GM19099 (cell line): Measurements from ENCODE around the gene MSGN1.

Experiments used
- POLR2A ChIP-seq: IDR thresholded peaks from 3 replicates; pipeline ENCODE4 v1.6.1; 2011; ENCODE audit warnings: low read depth; ENCODE audit not compliant: insufficient read length; ENCODE audit errors: extremely low read depth

Gene MSGN1

DNA sequence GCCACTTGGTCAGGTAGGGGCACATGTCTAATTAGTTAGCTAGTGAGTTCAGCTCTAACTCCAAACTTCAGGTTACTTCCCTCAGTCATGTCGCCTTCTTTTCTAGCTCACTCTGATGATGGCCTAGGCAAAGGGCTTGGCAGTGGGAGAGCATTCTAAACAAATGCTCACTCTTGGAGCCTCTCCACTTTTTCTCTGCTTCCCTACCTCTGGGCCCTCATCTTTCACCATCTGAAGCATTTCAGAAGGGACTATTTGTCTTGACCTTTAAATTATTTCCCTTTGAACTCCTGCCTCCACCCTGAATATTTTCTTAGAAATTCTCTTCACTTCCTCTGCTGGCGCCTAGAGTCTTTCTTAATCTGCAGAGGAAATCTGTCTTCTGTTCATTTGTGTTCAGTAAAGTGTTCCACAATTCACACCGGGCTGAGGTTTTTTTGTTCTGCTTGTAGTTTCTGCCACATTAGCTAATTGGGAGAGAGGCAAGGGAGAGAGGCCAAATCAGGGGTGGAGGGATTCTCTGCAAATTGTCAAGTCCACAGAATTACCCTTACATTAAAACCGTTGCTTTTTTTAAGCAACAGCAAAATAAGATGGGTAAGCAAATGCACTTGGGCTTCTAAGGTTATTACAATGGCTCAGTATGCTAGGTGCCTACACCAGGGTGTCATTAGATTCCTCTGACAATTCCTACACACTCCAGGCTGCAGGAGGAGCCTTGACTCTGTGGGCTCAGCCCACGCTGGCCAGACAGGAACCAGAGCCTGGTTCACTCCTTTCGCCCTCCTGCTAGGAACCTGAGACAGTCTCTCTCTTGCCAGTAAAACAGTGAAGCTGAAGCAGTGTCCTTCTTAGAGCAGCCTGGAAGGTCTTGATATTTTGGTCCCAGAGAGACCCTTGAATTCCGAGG lies 5.5 kb downstream of the MSGN1 start:
- no peak for TF ChIP-seq POLR2A

DNA sequence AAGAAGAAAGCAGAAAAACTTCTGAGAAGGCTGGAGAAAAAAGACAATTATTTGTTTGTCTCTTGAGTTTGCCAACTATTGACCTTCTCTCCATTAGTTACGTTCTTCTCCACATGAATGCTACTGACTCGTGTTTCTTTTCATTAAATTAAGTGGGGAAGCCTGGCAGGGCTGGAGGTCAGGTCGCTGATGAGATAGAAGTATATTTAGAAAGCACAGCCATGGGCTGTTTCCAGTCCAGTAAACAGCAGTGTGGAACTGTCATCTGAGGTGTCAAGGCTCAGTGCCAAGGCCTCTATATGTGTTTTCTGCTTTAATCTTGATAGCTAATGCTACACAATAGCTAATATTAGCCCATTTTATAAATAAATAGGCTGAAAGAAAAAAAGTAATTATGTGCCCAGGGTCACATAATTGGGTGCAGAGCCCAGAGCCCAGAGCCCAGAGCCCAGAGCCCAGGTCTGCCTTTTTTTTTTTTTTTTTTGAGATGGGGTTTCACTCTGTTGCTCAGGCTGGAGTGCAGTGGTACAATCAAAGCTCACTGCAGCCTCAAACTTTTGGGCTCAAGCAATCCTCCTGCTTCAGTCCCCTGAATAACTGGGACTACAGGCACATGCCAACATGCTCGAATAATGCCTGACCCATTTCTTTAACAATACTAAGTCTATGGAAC lies 6.3 kb downstream of the MSGN1 start:
- no peak for TF ChIP-seq POLR2A

DNA sequence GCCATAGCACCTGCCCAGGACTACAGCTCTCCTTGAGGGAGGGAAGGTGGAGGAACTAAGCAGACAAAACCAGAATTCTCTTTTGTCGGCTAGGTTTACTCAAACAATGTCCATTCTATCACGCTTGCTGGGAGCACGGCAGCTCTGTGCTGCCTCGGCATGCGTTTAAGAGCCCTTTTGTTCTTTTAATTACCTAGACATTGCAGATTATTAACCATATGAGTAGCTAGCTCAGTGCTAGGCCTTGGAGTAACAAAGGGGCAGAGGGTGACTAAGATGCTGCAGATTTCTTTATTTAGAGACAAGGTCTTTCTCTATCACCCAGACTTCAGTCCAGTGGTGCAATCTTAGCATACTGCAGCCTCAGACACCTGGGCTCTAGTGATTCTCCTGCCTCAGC lies 11.1 kb downstream of the MSGN1 start:
- TF ChIP-seq POLR2A: no peak

DNA sequence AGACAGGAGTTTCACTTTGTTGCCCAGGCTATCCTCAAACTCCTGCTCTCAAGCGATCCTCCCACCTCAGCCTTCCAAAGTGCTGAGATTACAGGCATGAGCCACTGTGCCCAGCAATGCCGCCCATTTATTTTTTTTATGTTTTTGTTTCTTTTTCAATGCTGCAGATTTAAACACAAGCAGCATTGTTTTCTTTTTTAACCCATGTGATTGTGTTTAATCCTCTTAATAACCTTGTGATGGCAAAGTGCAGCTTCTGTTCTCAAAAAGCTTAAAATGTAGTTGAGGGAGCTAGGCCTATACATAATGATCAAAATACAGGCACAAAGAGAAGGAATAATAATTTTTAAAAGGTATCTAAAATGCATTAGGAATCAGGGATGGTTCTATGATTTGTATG lies 11.5 kb downstream of the MSGN1 start:
- no peak for TF ChIP-seq POLR2A

DNA sequence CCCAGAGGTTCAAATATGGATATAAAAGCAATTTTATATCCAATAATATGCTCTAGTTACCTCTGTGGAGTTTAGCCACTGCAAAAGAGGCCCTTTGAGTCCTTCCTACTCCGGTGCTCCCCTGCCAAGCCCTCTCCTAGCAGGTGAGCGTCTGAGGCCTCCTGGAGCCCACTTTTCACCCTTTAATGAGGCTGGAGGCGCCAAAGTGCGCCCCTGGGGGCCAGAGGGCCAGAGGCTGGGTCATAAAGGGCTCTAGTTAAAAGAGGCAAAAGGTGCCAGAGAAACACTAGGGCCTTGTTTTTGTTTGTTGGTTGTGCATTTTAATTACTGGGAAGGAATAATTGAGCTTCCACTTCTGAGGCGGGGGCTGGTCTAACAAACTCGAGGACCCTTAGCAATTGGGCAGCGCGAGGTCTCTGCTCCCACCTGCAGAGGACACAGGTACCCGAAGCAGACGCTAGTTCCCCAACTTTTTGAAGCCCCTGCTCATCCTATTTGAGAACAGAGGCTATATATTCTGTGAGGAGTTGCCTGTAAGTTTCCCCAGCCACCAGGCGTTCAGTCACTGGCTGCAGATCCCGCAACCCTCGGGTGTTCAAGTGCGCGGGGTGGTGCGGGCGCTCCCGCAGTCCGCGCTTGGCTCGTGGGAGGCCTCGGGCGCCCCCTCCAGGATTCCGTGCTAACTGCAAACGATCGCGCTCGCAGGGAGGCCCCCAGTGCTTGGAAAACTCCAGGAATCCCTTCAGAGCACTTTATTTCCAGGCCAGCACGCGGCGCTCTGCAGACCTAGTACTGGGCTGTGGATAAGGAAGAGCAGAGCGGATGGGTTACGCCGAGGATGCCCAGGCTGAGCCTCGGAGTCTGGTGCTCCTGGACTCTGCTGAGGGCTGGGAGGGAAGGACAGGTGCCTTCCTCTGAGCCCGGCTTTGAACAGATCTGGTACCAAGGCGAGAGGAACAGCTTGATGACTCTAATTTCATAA lies 14.1 kb downstream of the MSGN1 start:
- TF ChIP-seq POLR2A: no peak

DNA sequence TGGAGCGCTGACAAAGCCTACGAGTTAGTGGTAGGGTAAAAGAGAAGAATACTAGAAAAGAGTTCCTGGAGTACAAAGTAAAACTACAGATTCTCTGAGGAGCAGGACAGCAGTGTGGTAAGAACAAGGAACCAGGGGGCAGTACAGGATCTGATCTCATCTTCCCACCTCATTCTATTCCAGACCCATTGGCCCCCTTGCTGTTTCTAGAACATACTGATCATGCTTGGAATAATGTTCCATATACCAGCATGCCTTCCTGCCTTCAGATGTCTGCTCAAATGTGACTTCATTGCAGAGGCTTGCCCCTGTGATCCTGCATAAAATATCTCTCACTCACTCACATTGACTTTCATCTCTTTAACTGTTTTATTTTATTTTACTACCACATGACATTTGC lies 19.3 kb downstream of the MSGN1 start:
- no peak for TF ChIP-seq POLR2A

DNA sequence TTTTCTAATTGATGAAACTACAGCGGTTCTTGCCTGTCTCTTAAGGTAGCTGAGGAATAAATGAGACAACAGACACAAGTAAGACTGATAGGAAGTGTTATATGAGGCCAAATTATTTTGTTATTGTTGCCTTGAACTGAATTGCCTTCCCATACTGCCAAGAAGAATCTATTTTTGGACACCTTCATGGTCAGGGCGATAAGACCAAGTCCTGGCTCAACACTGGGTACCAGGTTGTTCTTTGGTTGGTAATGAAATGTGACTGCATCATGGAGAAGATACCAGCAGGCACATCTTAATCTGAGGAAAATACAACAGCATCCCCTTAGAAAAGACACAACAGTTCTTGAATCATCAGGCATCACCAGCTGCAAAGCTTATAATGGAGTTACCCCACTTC lies 23.7 kb downstream of the MSGN1 start:
- TF ChIP-seq POLR2A: no peak

DNA sequence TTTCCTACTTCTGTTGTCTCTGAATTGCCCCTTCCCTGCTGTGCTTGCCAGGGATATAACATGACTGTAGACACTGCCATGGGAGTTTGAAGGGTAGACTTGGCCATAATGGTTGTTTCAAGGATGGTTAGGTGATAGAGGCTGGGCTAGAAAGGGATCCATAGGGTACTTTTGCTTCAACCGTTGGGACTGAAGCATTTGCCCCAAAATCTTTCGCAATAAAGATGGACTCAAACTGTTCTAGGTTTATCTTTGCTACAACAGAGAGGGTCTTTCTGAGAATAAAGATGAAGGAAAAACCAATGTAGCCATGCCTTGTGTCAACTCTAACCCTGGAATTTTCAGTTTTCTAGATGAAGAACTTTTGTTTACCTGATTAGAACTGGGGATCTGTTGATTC lies 27.2 kb downstream of the MSGN1 start:
- no peak for TF ChIP-seq POLR2A

DNA sequence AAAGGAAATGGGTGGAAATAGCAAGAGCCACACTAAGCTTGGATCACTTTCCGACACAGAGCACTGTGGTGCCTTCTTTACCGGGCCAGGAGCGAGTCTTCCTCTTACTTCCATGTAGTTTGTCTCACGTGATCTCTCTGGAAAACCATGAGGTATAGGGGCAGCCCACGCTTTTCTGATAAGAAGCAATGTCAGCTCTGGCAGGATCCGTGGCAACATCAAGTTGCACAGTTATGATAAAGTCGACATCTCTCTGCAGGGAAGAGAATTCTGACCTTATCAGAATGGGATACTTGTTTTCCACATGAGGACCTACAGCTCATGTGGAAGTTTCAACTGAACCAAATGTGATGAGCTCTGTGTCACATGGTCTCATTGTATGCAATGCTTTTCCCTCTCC lies 29.5 kb downstream of the MSGN1 start:
- TF ChIP-seq POLR2A: no peak

DNA sequence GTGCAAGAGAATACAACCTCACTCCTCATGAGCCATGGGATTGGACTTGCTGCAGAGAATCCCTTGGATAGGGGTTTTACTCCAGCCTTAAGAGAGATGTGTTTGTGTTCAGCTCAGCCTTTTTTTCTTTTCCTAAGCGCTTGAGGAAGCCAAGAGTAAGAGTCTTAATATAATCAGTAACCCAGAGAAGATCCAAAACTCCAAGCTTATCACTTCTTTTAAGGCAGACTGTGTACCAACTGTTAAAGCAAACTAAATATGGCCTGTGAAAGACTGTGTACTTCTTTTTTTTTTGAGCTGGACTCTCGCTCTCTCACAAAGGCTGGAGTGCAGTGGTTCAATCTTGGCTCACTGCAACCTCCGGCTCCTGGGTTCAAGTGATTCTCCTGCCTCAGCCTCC lies 30.4 kb downstream of the MSGN1 start:
- TF ChIP-seq POLR2A: no peak

DNA sequence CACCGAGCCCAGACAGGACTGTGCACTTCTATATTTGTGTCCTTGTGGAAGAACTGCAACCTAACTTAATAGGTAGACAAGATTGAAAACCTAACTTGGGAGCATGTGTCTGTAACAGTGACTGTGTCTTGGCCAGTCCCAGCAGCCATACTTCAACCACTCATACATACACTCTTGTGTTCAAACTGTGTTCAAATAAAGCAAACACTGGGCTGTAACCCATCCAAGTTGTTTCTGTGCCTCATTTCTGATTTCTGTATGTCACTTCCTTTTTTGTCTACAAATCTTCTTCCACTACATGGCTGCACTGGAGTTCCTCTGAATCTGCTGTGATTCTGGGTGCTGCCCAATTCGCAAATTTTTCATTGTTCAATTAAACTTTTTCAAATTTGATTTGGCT lies 31.0 kb downstream of the MSGN1 start:
- TF ChIP-seq POLR2A: no peak

DNA sequence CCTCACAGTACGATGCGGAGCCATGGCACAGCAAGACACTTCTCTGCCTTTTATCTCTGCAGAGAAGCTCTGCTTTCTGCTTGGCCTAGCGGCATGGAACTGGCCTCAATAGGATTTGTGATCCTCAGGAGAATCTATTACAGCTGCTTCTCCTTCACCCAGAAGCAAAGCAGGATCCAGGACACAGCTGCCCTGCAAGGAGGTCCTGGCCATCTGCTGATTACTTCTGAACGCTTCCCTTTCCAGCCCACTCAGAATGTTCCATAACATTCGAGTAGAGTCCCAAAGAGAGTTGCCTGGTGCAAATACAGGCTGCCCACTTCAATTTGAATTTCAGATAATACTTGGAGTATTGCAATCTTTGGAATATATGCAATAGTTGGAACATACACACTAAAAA lies 33.0 kb downstream of the MSGN1 start:
- TF ChIP-seq POLR2A: no peak

DNA sequence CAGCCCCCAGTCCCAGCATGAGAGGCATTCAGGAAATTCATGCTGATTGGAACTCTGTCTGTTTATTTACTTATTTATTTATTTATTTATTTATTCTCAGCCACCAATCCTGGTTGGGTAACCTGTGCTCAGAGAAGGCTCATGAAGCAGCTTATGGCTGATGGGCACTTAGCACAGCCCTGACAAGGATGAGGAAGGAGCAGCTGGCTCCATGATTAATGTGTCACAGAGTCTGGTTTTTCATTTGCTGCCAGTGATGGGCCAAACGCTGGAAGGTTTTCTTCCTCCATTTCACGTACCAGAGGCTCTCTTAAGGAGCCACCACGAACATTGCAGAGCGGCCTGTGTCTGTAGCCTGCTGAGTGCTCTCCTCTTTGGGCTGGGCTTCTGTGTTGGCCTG lies 33.9 kb downstream of the MSGN1 start:
- TF ChIP-seq POLR2A: no peak

DNA sequence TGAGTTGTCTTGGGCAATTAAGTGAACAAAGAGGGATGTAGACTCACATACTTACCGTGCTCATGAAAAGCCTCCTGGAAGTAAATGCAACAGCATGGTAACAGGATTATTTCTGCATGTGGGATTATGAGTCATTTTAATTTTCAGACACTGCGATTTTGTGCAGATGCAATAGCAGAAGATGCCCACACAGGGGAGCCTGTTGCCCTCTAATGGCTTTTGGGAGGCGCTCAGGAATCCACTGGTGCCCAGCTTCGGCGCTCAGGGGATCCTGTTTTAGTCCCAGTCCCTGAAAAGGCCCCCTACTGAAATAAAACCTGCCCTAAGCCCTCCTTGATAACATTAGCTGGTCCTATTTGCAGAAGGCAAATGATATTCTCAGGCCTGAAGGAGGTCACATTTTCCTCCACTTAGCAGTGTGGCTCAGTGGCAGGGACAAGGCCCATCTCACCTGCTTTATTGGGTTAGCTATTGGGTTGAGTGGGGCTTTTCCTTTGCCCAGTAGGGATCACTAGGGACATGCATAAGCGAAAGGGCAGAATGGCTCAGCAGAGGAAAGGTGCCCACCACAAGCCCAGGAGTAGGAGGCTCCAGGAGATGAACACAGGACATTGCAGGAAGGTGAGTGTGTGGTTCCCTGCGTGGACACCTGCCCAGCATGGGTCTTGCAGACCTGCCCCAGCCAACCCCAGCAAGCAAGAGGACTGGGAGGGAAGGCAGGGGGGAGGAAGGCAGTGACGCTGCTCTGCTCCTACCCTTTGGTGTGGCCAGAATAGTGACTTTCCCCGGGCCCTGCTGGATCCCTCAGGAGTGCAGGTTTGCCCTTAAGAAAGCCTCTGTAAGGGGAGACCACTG lies 35.7 kb downstream of the MSGN1 start:
- no peak for TF ChIP-seq POLR2A
